Measurements from ENCODE around the gene STARD5.

The STARD5 gene

GRCh38 chr15:81310480-81310879, 13.5 kb downstream of the STARD5 start:
- DNase-seq = no peak

GRCh38 chr15:81309647-81310450, 14.1 kb downstream of the STARD5 start:
- no peak for DNase-seq

GRCh38 chr15:81308260-81308659, 15.7 kb downstream of the STARD5 start:
- DNase-seq = no peak

- DNase-seq = peak; percentile 39
Observed at GRCh38 chr15:81304226-81304625, 19.7 kb downstream of the STARD5 start.

- no peak for DNase-seq
Observed at GRCh38 chr15:81303244-81304225, 20.4 kb downstream of the STARD5 start.

- no peak for DNase-seq
Observed at GRCh38 chr15:81302701-81303109, 21.2 kb downstream of the STARD5 start.

- DNase-seq = no peak
Observed at GRCh38 chr15:81301815-81302399, 22.0 kb downstream of the STARD5 start.

- no peak for DNase-seq
Observed at GRCh38 chr15:81301385-81301784, 22.6 kb downstream of the STARD5 start.

- DNase-seq = no peak
Observed at GRCh38 chr15:81299630-81300273, 24.2 kb downstream of the STARD5 start.

- no peak for DNase-seq
Observed at GRCh38 chr15:81299156-81299555, 24.8 kb downstream of the STARD5 start.

- no peak for DNase-seq
Observed at GRCh38 chr15:81298611-81299010, 25.3 kb downstream of the STARD5 start.

GRCh38 chr15:81297603-81298575, 26.1 kb downstream of the STARD5 start:
- DNase-seq = no peak

GRCh38 chr15:81297147-81297572, 26.8 kb downstream of the STARD5 start:
- peak; percentile 42 for DNase-seq

- DNase-seq = no peak
Observed at GRCh38 chr15:81296673-81297072, 27.3 kb downstream of the STARD5 start.

- no peak for DNase-seq
Observed at GRCh38 chr15:81296186-81296585, 27.8 kb downstream of the STARD5 start.

- no peak for DNase-seq
Observed at GRCh38 chr15:81295486-81296121, 28.3 kb downstream of the STARD5 start.

- DNase-seq = no peak
Observed at GRCh38 chr15:81294516-81294880, 29.4 kb downstream of the STARD5 start.

- DNase-seq = no peak
Observed at GRCh38 chr15:81293728-81294515, 30.0 kb downstream of the STARD5 start.

- DNase-seq = no peak
Observed at GRCh38 chr15:81292523-81293001, 31.4 kb downstream of the STARD5 start.

GRCh38 chr15:81291916-81292522, 31.9 kb downstream of the STARD5 start:
- DNase-seq = no peak
